Measurements from ENCODE around the gene OR5M10.
A peak's percentile ranks its signal among the peaks of the same experiment; 100 is the strongest.

OR5M10 gene

DNA sequence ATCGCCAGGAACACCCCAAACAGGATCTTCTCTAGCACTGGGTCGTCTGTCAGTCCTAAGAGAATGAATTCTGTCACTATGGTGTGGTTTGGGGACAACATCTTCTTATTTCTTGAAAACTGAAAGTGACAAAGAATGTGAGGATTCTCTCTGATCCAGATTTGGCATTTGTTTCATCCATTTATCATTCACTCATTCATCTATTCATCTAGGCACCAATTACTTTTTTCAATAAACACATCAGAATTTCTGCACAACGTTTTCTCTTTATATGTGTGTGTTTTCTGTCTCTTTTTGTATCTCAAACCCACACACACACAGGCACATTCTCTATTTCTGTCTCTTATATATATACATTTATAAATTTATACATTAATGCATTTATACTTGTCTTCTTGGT is at the start of gene OR5M10:
OR5M10 (minus strand) TSS at position 101 of the 400 bp plus-strand sequence; CDS start at position 101, 0 bp downstream.
- TF ChIP-seq EZH2phosphoT487 (conservative IDR thresholded peaks at IDR 0.05; ENCODE audit: low read length) (no peak), CTCF (IDR thresholded peaks at IDR 0.05; ENCODE audit: insufficient read depth, low read length, poor library complexity, severe bottlenecking) (no peak)
- H3K27me3 ChIP-seq (ENCODE audit: low read length) = no peaks in the 10 kb centered on the region
- H3F3A ChIP-seq (ENCODE audit: insufficient read depth) = no peaks in the 10 kb centered on the region
- H2AFZ ChIP-seq (ENCODE audit: low read depth, low read length, severe bottlenecking) = no peak within 1 kb of the TSS
- H3K79me2 ChIP-seq (ENCODE audit: insufficient read depth, low read length) = no peaks in the 10 kb centered on the region
- H3K9ac ChIP-seq (ENCODE audit: low read length) = no peak within 1 kb of the TSS
- H3K9me3 ChIP-seq (ENCODE audit: insufficient read depth, low read length) = no peaks in the 10 kb centered on the region
- H3K4me2 ChIP-seq (ENCODE audit: low read depth, low read length, poor library complexity, severe bottlenecking) = no peak within 1 kb of the TSS
- no peaks in the 10 kb centered on the region; the same call in 1 of the 2 replicates for H3K9me2 ChIP-seq (replicated peaks; ENCODE audit: insufficient read depth, low read length)
- no peak within 1 kb of the TSS for H3K27ac ChIP-seq (ENCODE audit: low read depth, low read length)
- no peaks in the 10 kb centered on the region for H4K20me1 ChIP-seq (ENCODE audit: low read depth, low read length)
- H3K36me3 ChIP-seq (ENCODE audit: low read length) = no peaks in the 10 kb centered on the region
- H3K4me3 ChIP-seq (ENCODE audit: insufficient read depth, low read length, poor library complexity, severe bottlenecking) = no peak within 1 kb of the TSS

DNA sequence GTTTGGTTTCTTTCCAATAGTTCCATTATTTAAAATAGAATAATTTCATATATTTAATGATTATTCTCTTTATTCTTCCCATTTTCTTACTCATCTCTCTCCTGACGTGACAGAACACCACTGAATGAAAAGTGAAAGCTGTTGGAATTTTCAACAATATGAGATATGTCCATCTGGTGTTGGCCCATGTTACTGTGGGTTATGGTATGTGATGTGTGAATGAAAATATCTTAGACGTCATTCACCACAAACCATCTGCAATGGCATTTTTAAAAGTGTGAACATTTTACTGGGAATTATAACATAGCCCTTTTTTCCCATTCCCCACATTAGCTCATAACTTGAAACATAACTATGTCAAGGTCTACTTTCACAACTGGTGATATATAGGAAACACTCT is 48.4 kb upstream of the OR5M10 start:
- Histone ChIP-seq H3K27me3 (ENCODE audit: low read length) (no peaks in the 10 kb centered on the region), H3F3A (ENCODE audit: insufficient read depth) (no peaks in the 10 kb centered on the region), H3K4me2 (ENCODE audit: low read depth, low read length, poor library complexity, severe bottlenecking) (no peak overlapping the region), H3K9me3 (ENCODE audit: insufficient read depth, low read length) (no peaks in the 10 kb centered on the region), H3K27ac (ENCODE audit: low read depth, low read length) (no peak overlapping the region), H3K9ac (ENCODE audit: low read length) (no peak overlapping the region), H3K9me2 (replicated peaks; ENCODE audit: insufficient read depth, low read length) (no peaks in the 10 kb centered on the region), H3K79me2 (ENCODE audit: insufficient read depth, low read length) (no peaks in the 10 kb centered on the region), H3K36me3 (ENCODE audit: low read length) (no peaks in the 10 kb centered on the region), H3K4me3 (ENCODE audit: insufficient read depth, low read length, poor library complexity, severe bottlenecking) (no peak overlapping the region), H4K20me1 (ENCODE audit: low read depth, low read length) (no peaks in the 10 kb centered on the region), H2AFZ (ENCODE audit: low read depth, low read length, severe bottlenecking) (no peak overlapping the region)
- no peak for TF ChIP-seq EZH2phosphoT487 (conservative IDR thresholded peaks at IDR 0.05; ENCODE audit: low read length)
- TF ChIP-seq CTCF (IDR thresholded peaks at IDR 0.05; ENCODE audit: insufficient read depth, low read length, poor library complexity, severe bottlenecking) = no peak

GRCh38 chr11:56624661-56625110 is 47.2 kb upstream of the OR5M10 start:
- TF ChIP-seq CTCF (IDR thresholded peaks at IDR 0.05; ENCODE audit: insufficient read depth, low read length, poor library complexity, severe bottlenecking) = peak; percentile 28
- no peak for TF ChIP-seq EZH2phosphoT487 (conservative IDR thresholded peaks at IDR 0.05; ENCODE audit: low read length)
- Histone ChIP-seq H3K79me2 (ENCODE audit: insufficient read depth, low read length) (no peaks in the 10 kb centered on the region), H2AFZ (ENCODE audit: low read depth, low read length, severe bottlenecking) (no peak overlapping the region), H4K20me1 (ENCODE audit: low read depth, low read length) (no peaks in the 10 kb centered on the region), H3K36me3 (ENCODE audit: low read length) (no peaks in the 10 kb centered on the region), H3K27me3 (ENCODE audit: low read length) (no peaks in the 10 kb centered on the region), H3K4me2 (ENCODE audit: low read depth, low read length, poor library complexity, severe bottlenecking) (no peak overlapping the region), H3K9me3 (ENCODE audit: insufficient read depth, low read length) (no peaks in the 10 kb centered on the region), H3K9ac (ENCODE audit: low read length) (no peak overlapping the region), H3K4me3 (ENCODE audit: insufficient read depth, low read length, poor library complexity, severe bottlenecking) (no peak overlapping the region), H3K27ac (ENCODE audit: low read depth, low read length) (no peak overlapping the region), H3K9me2 (replicated peaks; ENCODE audit: insufficient read depth, low read length) (no peaks in the 10 kb centered on the region), H3F3A (ENCODE audit: insufficient read depth) (no peaks in the 10 kb centered on the region)

Measured in SU-DHL-6 (cell line).